ENCODE data around the gene SPNS3.
A peak's percentile ranks its signal among the peaks of the same experiment; 100 is the strongest.

Gene SPNS3

GRCh38 chr17:4433515-4434031, at the start of gene SPNS3:
TSS of gene SPNS3 (plus strand) at chr17:4433940. CDS start at chr17:4433968, 28 bp downstream.
- DNase-seq: no peak

- no peak for DNase-seq
Measured at GRCh38 chr17:4386406-4386805, 47.3 kb upstream of the SPNS3 start.

GRCh38 chr17:4387137-4387536, 46.6 kb upstream of the SPNS3 start:
- DNase-seq: no peak

GRCh38 chr17:4389079-4389478, 44.7 kb upstream of the SPNS3 start:
- no peak for DNase-seq

GRCh38 chr17:4393806-4394205, 39.9 kb upstream of the SPNS3 start:
- DNase-seq: no peak

GRCh38 chr17:4394208-4395110, 39.3 kb upstream of the SPNS3 start:
- no peak for DNase-seq

- DNase-seq: no peak
Measured at GRCh38 chr17:4395111-4395478, 38.6 kb upstream of the SPNS3 start.

GRCh38 chr17:4397840-4398239, 35.9 kb upstream of the SPNS3 start:
- no peak for DNase-seq

GRCh38 chr17:4405038-4405669, 28.6 kb upstream of the SPNS3 start:
- DNase-seq: no peak

- no peak for DNase-seq
Measured at GRCh38 chr17:4405699-4406098, 28.0 kb upstream of the SPNS3 start.

GRCh38 chr17:4406386-4406785, 27.4 kb upstream of the SPNS3 start:
- no peak for DNase-seq

GRCh38 chr17:4407216-4407615, 26.5 kb upstream of the SPNS3 start:
- DNase-seq: no peak

- no peak for DNase-seq
Measured at GRCh38 chr17:4407851-4408250, 25.9 kb upstream of the SPNS3 start.

- no peak for DNase-seq
Measured at GRCh38 chr17:4409659-4410058, 24.1 kb upstream of the SPNS3 start.

- DNase-seq: no peak
Measured at GRCh38 chr17:4411201-4411600, 22.5 kb upstream of the SPNS3 start.

- peak; percentile 7 for DNase-seq
Measured at GRCh38 chr17:4412933-4413831, 20.6 kb upstream of the SPNS3 start.

- no peak for DNase-seq
Measured at GRCh38 chr17:4417129-4417667, 16.5 kb upstream of the SPNS3 start.

- DNase-seq: peak; percentile 40
Measured at GRCh38 chr17:4420692-4421131, 13.0 kb upstream of the SPNS3 start.

- no peak for DNase-seq
Measured at GRCh38 chr17:4422864-4423263, 10.9 kb upstream of the SPNS3 start.

GRCh38 chr17:4425398-4425797, 8.3 kb upstream of the SPNS3 start:
- DNase-seq: no peak

GRCh38 chr17:4426499-4427208, 7.1 kb upstream of the SPNS3 start:
- DNase-seq: no peak

- DNase-seq: no peak
Measured at GRCh38 chr17:4427505-4427904, 6.2 kb upstream of the SPNS3 start.

Measured in DMS153 (cell line).